Measurements from ENCODE around the gene TFPT.

GRCh38 chr19:54084410-54084809 lies 31.0 kb downstream of the TFPT start:
- TF ChIP-seq, protein P1, sequence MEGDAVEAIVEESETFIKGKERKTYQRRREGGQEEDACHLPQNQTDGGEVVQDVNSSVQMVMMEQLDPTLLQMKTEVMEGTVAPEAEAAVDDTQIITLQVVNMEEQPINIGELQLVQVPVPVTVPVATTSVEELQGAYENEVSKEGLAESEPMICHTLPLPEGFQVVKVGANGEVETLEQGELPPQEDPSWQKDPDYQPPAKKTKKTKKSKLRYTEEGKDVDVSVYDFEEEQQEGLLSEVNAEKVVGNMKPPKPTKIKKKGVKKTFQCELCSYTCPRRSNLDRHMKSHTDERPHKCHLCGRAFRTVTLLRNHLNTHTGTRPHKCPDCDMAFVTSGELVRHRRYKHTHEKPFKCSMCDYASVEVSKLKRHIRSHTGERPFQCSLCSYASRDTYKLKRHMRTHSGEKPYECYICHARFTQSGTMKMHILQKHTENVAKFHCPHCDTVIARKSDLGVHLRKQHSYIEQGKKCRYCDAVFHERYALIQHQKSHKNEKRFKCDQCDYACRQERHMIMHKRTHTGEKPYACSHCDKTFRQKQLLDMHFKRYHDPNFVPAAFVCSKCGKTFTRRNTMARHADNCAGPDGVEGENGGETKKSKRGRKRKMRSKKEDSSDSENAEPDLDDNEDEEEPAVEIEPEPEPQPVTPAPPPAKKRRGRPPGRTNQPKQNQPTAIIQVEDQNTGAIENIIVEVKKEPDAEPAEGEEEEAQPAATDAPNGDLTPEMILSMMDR (IDR thresholded peaks at IDR 0.05), result no peak
- no peak for TF ChIP-seq POLR2A (IDR thresholded peaks at IDR 0.05)
